GM23338 (cell line): ENCODE results near the gene SNAPC2.

Experiments
- CTCF ChIP-seq, 2 experiments: fragments of 200-600 bp in 1 of 2; sonication (generic) in 1 of 2; conservative IDR thresholded peaks; 2 replicates each; pipeline versions ENCODE4 v1.5.1 to v1.6.1; 2016 to 2017; ENCODE audit warnings: antibody characterized with exemption in 2 of 2, low read depth in 2 of 2, mild to moderate bottlenecking in 2 of 2, moderate library complexity in 1 of 2
- REST ChIP-seq: IDR thresholded peaks from one replicate; pipeline ENCODE4 v1.6.1; 2018; ENCODE audit warnings: antibody characterized with exemption; ENCODE audit not compliant: unreplicated experiment
- ZNF114 ChIP-seq: fragments of 250-450 bp; sonication (Bioruptor Pico); IDR thresholded peaks from 2 replicates; pipeline ENCODE4 v1.5.0; 2020; ENCODE audit warnings: mild to moderate bottlenecking, moderate library complexity

GRCh38 chr19:7943444-7944176 lies 23.5 kb downstream of the SNAPC2 start, which contains the start of gene TIMM44:
- TF ChIP-seq CTCF (conservative IDR thresholded peaks at IDR 0.05; ENCODE audit: low read depth in 2 of 2): no peak
- no peak for TF ChIP-seq REST
- TF ChIP-seq ZNF114: no peak
